Neural crest cell (in vitro differentiated cells): ENCODE data around the gene ZNF664. TPM values are rescaled to one million over a fixed set of nuclear protein-coding genes. Genes with fewer than 3 reads are reported as not detected.

Experiments used
- DNase-seq: peaks from one replicate; pipeline ENCODE4 v3.0.0; 2021; ENCODE audit warnings: low read depth, mixed read lengths, low spot score
- H3K27ac Mint-ChIP-seq: one replicate; pipeline ENCODE4 v1.8.0; 2021; ENCODE audit warnings: mild to moderate bottlenecking, mixed read lengths; ENCODE audit not compliant: unreplicated experiment
- H3K27me3 Mint-ChIP-seq: 2 replicates; pipeline ENCODE4 v1.8.0; 2021; ENCODE audit warnings: low read depth, mild to moderate bottlenecking, mixed read lengths
- H3K36me3 Mint-ChIP-seq: 2 replicates; pipeline ENCODE4 v1.8.0; 2021; ENCODE audit warnings: low read depth, mild to moderate bottlenecking, mixed read lengths
- H3K4me1 Mint-ChIP-seq: 2 replicates; pipeline ENCODE4 v1.8.0; 2021; ENCODE audit warnings: mixed read lengths
- H3K4me3 Mint-ChIP-seq: one replicate; pipeline ENCODE4 v1.8.0; 2021; ENCODE audit warnings: mild to moderate bottlenecking, mixed read lengths
- H3K9me3 Mint-ChIP-seq: 2 replicates; pipeline ENCODE4 v1.8.0; 2021; ENCODE audit warnings: mixed read lengths
- total RNA-seq: library from RNA; stranded (reverse); gene quantifications from 2 replicates; pipeline ENCODE4 v1.2.1, GENCODE V29; 2021
- TF ChIP-seq, protein P1 (sequence below): fragments of 200-600 bp; sonication (generic); conservative IDR thresholded peaks from 2 replicates; pipeline ENCODE4 v1.5.0; 2021; ENCODE audit warnings: antibody characterized with exemption, mild to moderate bottlenecking

Gene ZNF664
- total RNA-seq, 1 donor from 2014 or later = 156 TPM

DNA sequence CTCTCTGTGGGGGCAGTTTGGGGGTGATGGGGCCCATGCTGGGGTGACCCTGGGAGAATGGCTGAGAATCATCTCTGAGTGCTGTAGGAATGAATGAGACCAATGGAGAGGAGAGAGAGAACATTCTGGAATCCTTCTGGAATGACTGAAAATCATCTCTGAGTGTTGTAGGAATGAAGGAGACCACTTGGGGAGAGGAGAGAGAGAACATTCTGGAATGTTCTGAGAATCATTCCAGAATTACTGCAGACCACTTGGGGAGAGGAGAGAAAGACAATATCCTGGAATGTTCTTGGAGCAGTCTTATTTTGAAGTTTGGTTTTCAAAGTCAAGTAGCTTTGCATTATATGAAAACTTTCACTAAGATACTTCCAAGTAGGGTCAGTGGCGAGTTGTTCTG lies 64.3 kb downstream of the ZNF664 start:
- Mint-ChIP-seq H3K4me1 (peaks cover 18% of the 10 kb centered on the region), H3K36me3 (no peaks in the 10 kb centered on the region), H3K27ac (no peak overlapping the region), H3K4me3 (no peak overlapping the region), H3K9me3 (no peaks in the 10 kb centered on the region), H3K27me3 (no peaks in the 10 kb centered on the region)
- no peak for DNase-seq
- TF ChIP-seq, protein P1, sequence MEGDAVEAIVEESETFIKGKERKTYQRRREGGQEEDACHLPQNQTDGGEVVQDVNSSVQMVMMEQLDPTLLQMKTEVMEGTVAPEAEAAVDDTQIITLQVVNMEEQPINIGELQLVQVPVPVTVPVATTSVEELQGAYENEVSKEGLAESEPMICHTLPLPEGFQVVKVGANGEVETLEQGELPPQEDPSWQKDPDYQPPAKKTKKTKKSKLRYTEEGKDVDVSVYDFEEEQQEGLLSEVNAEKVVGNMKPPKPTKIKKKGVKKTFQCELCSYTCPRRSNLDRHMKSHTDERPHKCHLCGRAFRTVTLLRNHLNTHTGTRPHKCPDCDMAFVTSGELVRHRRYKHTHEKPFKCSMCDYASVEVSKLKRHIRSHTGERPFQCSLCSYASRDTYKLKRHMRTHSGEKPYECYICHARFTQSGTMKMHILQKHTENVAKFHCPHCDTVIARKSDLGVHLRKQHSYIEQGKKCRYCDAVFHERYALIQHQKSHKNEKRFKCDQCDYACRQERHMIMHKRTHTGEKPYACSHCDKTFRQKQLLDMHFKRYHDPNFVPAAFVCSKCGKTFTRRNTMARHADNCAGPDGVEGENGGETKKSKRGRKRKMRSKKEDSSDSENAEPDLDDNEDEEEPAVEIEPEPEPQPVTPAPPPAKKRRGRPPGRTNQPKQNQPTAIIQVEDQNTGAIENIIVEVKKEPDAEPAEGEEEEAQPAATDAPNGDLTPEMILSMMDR = no peak

GRCh38 chr12:124039276-124039675 lies 66.3 kb downstream of the ZNF664 start:
- Mint-ChIP-seq H3K9me3 (no peaks in the 10 kb centered on the region), H3K27ac (no peak overlapping the region), H3K4me1 (peaks cover 23% of the 10 kb centered on the region), H3K4me3 (no peak overlapping the region), H3K36me3 (no peaks in the 10 kb centered on the region), H3K27me3 (no peaks in the 10 kb centered on the region)
- DNase-seq = no peak
- TF ChIP-seq, protein P1 = no peak

DNA sequence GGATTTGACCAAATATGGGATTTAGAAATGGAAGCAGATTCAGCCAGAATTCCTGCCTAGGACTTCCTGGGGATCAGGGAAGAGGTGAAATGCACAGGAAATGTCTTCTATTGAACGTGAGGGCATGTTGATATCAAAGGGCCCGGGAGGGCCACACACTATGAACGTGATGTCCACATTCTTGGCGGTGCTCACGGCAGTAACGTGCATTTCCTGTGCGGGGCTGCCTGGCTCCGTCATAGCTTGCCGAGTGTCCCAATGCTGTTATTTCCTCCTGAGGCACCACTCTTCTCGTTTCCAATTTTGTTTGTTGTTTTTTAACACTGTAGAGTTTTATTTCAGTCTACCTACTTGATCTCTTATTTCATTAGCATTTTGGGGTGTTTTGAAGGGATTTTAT lies 67.3 kb downstream of the ZNF664 start:
- DNase-seq = no peak
- Mint-ChIP-seq H3K36me3 (no peaks in the 10 kb centered on the region), H3K4me3 (no peak overlapping the region), H3K27ac (no peak overlapping the region), H3K27me3 (no peaks in the 10 kb centered on the region), H3K4me1 (peaks cover 26% of the 10 kb centered on the region), H3K9me3 (no peaks in the 10 kb centered on the region)
- TF ChIP-seq, protein P1 = no peak

DNA sequence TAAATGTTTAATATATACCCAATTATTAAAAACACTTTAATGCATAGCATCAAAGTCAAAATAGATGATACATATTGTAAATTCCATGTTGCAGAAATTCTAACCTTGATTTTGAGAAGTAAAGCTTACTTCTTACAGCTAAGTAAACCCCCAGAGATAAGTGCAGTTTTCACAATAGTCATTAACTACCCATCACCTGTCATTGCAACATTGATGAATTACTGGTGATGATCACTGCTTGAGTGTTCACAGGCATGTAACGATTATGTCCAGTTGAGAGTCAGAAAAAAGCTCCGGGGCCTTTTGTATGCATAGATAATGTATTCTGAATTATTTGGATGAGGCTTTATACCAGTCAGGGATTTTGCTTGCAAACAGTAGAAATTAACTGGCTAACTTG lies 67.7 kb downstream of the ZNF664 start:
- TF ChIP-seq, protein P1 = no peak

GRCh38 chr12:124041907-124042306 lies 68.9 kb downstream of the ZNF664 start:
- H3K9me3 Mint-ChIP-seq = peaks cover 6% of the 10 kb centered on the region
- H3K4me3 Mint-ChIP-seq = no peak overlapping the region
- TF ChIP-seq, protein P1 = no peak
- no peaks in the 10 kb centered on the region for H3K27me3 Mint-ChIP-seq
- peaks cover 9% of the 10 kb centered on the region for H3K36me3 Mint-ChIP-seq
- no peak for DNase-seq
- peaks cover 31% of the 10 kb centered on the region for H3K4me1 Mint-ChIP-seq
- no peak overlapping the region for H3K27ac Mint-ChIP-seq

More for the DNA sequence above, 67.7 kb downstream of the ZNF664 start:
- H3K4me3 Mint-ChIP-seq = no peak overlapping the region
- no peaks in the 10 kb centered on the region for H3K9me3 Mint-ChIP-seq
- peaks cover 30% of the 10 kb centered on the region for H3K4me1 Mint-ChIP-seq
- H3K27ac Mint-ChIP-seq = no peak overlapping the region
- no peaks in the 10 kb centered on the region for H3K27me3 Mint-ChIP-seq
- no peak for DNase-seq
- H3K36me3 Mint-ChIP-seq = no peaks in the 10 kb centered on the region

DNA sequence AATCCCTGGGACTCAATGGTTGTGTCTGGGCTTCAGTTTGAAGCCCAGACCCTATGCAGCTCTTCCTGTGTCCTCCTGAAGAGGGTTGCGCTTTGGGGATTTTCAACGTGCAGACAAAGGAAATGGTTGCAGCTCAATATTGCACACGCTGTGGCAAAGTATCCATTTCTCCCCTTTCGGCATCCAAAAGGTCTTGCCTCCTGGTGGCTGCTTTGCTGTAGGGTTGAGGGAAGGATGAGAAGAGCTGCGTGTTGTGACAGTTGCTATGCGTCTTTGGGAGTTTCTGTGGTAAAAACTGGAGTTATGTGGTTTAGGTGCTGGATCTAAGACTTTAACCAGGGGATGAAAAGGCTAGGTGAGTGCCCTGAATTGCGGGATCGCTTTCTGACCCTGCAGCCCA lies 71.0 kb downstream of the ZNF664 start:
- peaks cover 20% of the 10 kb centered on the region for H3K4me1 Mint-ChIP-seq
- H3K27me3 Mint-ChIP-seq = no peaks in the 10 kb centered on the region
- H3K36me3 Mint-ChIP-seq = peaks cover 20% of the 10 kb centered on the region
- no peak overlapping the region for H3K27ac Mint-ChIP-seq
- H3K9me3 Mint-ChIP-seq = peaks cover 13% of the 10 kb centered on the region
- H3K4me3 Mint-ChIP-seq = no peak overlapping the region
- no peak for DNase-seq
- TF ChIP-seq, protein P1 = no peak
